Measurements from ENCODE around the gene CREB5.

Gene CREB5

GRCh38 chr7:28469562-28469961, 57.2 kb downstream of the CREB5 start:
- H3K9ac ChIP-seq (ENCODE audit: low read depth, low read length) = no peak overlapping the region
- H3K27me3 ChIP-seq (ENCODE audit: control insufficient read depth, insufficient read depth, low read length) = no peaks in the 10 kb centered on the region
- no peak overlapping the region for H3K4me3 ChIP-seq (ENCODE audit: low read depth, low read length)
- H3K36me3 ChIP-seq (ENCODE audit: control insufficient read depth, insufficient read depth, low read length) = no peaks in the 10 kb centered on the region
- H3K4me1 ChIP-seq (ENCODE audit: control insufficient read depth, insufficient read depth, low read length) = no peaks in the 10 kb centered on the region
- H3K9me3 ChIP-seq (ENCODE audit: control insufficient read depth, insufficient read depth, low read length) = no peaks in the 10 kb centered on the region

GRCh38 chr7:28470344-28470743, 58.0 kb downstream of the CREB5 start:
- H3K4me1 ChIP-seq (ENCODE audit: control insufficient read depth, insufficient read depth, low read length) = no peaks in the 10 kb centered on the region
- H3K9ac ChIP-seq (ENCODE audit: low read depth, low read length) = no peak overlapping the region
- no peaks in the 10 kb centered on the region for H3K9me3 ChIP-seq (ENCODE audit: control insufficient read depth, insufficient read depth, low read length)
- no peaks in the 10 kb centered on the region for H3K27me3 ChIP-seq (ENCODE audit: control insufficient read depth, insufficient read depth, low read length)
- H3K36me3 ChIP-seq (ENCODE audit: control insufficient read depth, insufficient read depth, low read length) = no peaks in the 10 kb centered on the region
- no peak overlapping the region for H3K4me3 ChIP-seq (ENCODE audit: low read depth, low read length)

- Histone ChIP-seq H3K27me3 (ENCODE audit: control insufficient read depth, insufficient read depth, low read length) (no peaks in the 10 kb centered on the region), H3K9me3 (ENCODE audit: control insufficient read depth, insufficient read depth, low read length) (no peaks in the 10 kb centered on the region)
Observed at GRCh38 chr7:28472332-28472731, 60.0 kb downstream of the CREB5 start.

GRCh38 chr7:28473571-28474281, 61.4 kb downstream of the CREB5 start:
- H3K9me3 ChIP-seq (ENCODE audit: control insufficient read depth, insufficient read depth, low read length) = no peaks in the 10 kb centered on the region
- no peaks in the 10 kb centered on the region for H3K27me3 ChIP-seq (ENCODE audit: control insufficient read depth, insufficient read depth, low read length)
- no peak overlapping the region for H3K9ac ChIP-seq (ENCODE audit: low read depth, low read length)
- no peaks in the 10 kb centered on the region for H3K4me1 ChIP-seq (ENCODE audit: control insufficient read depth, insufficient read depth, low read length)
- no peak overlapping the region for H3K4me3 ChIP-seq (ENCODE audit: low read depth, low read length)
- H3K36me3 ChIP-seq (ENCODE audit: control insufficient read depth, insufficient read depth, low read length) = no peaks in the 10 kb centered on the region

More at GRCh38 chr7:28472332-28472731, 60.0 kb downstream of the CREB5 start:
- no peak overlapping the region for H3K9ac ChIP-seq (ENCODE audit: low read depth, low read length)
- no peaks in the 10 kb centered on the region for H3K36me3 ChIP-seq (ENCODE audit: control insufficient read depth, insufficient read depth, low read length)
- H3K4me1 ChIP-seq (ENCODE audit: control insufficient read depth, insufficient read depth, low read length) = no peaks in the 10 kb centered on the region
- H3K4me3 ChIP-seq (ENCODE audit: low read depth, low read length) = no peak overlapping the region

- Histone ChIP-seq H3K9ac (ENCODE audit: low read depth, low read length) (no peak overlapping the region), H3K9me3 (ENCODE audit: control insufficient read depth, insufficient read depth, low read length) (no peaks in the 10 kb centered on the region), H3K4me3 (ENCODE audit: low read depth, low read length) (no peak overlapping the region), H3K4me1 (ENCODE audit: control insufficient read depth, insufficient read depth, low read length) (no peaks in the 10 kb centered on the region), H3K36me3 (ENCODE audit: control insufficient read depth, insufficient read depth, low read length) (no peaks in the 10 kb centered on the region), H3K27me3 (ENCODE audit: control insufficient read depth, insufficient read depth, low read length) (no peaks in the 10 kb centered on the region)
Observed at GRCh38 chr7:28474282-28474638, 61.9 kb downstream of the CREB5 start.

GRCh38 chr7:28474640-28475039, 62.3 kb downstream of the CREB5 start:
- Histone ChIP-seq H3K36me3 (ENCODE audit: control insufficient read depth, insufficient read depth, low read length) (no peaks in the 10 kb centered on the region), H3K9me3 (ENCODE audit: control insufficient read depth, insufficient read depth, low read length) (no peaks in the 10 kb centered on the region), H3K4me3 (ENCODE audit: low read depth, low read length) (no peak overlapping the region), H3K27me3 (ENCODE audit: control insufficient read depth, insufficient read depth, low read length) (no peaks in the 10 kb centered on the region), H3K9ac (ENCODE audit: low read depth, low read length) (no peak overlapping the region), H3K4me1 (ENCODE audit: control insufficient read depth, insufficient read depth, low read length) (no peaks in the 10 kb centered on the region)

- Histone ChIP-seq H3K4me1 (ENCODE audit: control insufficient read depth, insufficient read depth, low read length) (peaks cover 16% of the 10 kb centered on the region), H3K9me3 (ENCODE audit: control insufficient read depth, insufficient read depth, low read length) (no peaks in the 10 kb centered on the region), H3K9ac (ENCODE audit: low read depth, low read length) (no peak overlapping the region), H3K36me3 (ENCODE audit: control insufficient read depth, insufficient read depth, low read length) (no peaks in the 10 kb centered on the region), H3K4me3 (ENCODE audit: low read depth, low read length) (no peak overlapping the region), H3K27me3 (ENCODE audit: control insufficient read depth, insufficient read depth, low read length) (no peaks in the 10 kb centered on the region)
Observed at GRCh38 chr7:28477041-28477442, 64.7 kb downstream of the CREB5 start.

- Histone ChIP-seq H3K4me1 (ENCODE audit: control insufficient read depth, insufficient read depth, low read length) (peaks cover 29% of the 10 kb centered on the region), H3K9ac (ENCODE audit: low read depth, low read length) (no peak overlapping the region), H3K27me3 (ENCODE audit: control insufficient read depth, insufficient read depth, low read length) (no peaks in the 10 kb centered on the region), H3K4me3 (ENCODE audit: low read depth, low read length) (no peak overlapping the region), H3K9me3 (ENCODE audit: control insufficient read depth, insufficient read depth, low read length) (no peaks in the 10 kb centered on the region), H3K36me3 (ENCODE audit: control insufficient read depth, insufficient read depth, low read length) (no peaks in the 10 kb centered on the region)
Observed at GRCh38 chr7:28478656-28479055, 66.3 kb downstream of the CREB5 start.

- H3K4me1 ChIP-seq (ENCODE audit: control insufficient read depth, insufficient read depth, low read length) = peaks cover 29% of the 10 kb centered on the region
- no peaks in the 10 kb centered on the region for H3K27me3 ChIP-seq (ENCODE audit: control insufficient read depth, insufficient read depth, low read length)
- H3K9me3 ChIP-seq (ENCODE audit: control insufficient read depth, insufficient read depth, low read length) = no peaks in the 10 kb centered on the region
- no peak overlapping the region for H3K4me3 ChIP-seq (ENCODE audit: low read depth, low read length)
- H3K36me3 ChIP-seq (ENCODE audit: control insufficient read depth, insufficient read depth, low read length) = no peaks in the 10 kb centered on the region
- no peak overlapping the region for H3K9ac ChIP-seq (ENCODE audit: low read depth, low read length)
Observed at GRCh38 chr7:28479507-28479947, 67.2 kb downstream of the CREB5 start.

GRCh38 chr7:28480595-28480994, 68.3 kb downstream of the CREB5 start:
- H3K4me3 ChIP-seq (ENCODE audit: low read depth, low read length) = no peak overlapping the region
- H3K4me1 ChIP-seq (ENCODE audit: control insufficient read depth, insufficient read depth, low read length) = peaks cover 29% of the 10 kb centered on the region
- no peak overlapping the region for H3K9ac ChIP-seq (ENCODE audit: low read depth, low read length)
- H3K9me3 ChIP-seq (ENCODE audit: control insufficient read depth, insufficient read depth, low read length) = no peaks in the 10 kb centered on the region
- no peaks in the 10 kb centered on the region for H3K36me3 ChIP-seq (ENCODE audit: control insufficient read depth, insufficient read depth, low read length)
- H3K27me3 ChIP-seq (ENCODE audit: control insufficient read depth, insufficient read depth, low read length) = no peaks in the 10 kb centered on the region

- Histone ChIP-seq H3K27me3 (ENCODE audit: control insufficient read depth, insufficient read depth, low read length) (no peaks in the 10 kb centered on the region), H3K9me3 (ENCODE audit: control insufficient read depth, insufficient read depth, low read length) (no peaks in the 10 kb centered on the region), H3K9ac (ENCODE audit: low read depth, low read length) (no peak overlapping the region), H3K36me3 (ENCODE audit: control insufficient read depth, insufficient read depth, low read length) (no peaks in the 10 kb centered on the region), H3K4me1 (ENCODE audit: control insufficient read depth, insufficient read depth, low read length) (peaks cover 29% of the 10 kb centered on the region), H3K4me3 (ENCODE audit: low read depth, low read length) (no peak overlapping the region)
Observed at GRCh38 chr7:28481091-28481926, 69.0 kb downstream of the CREB5 start.

GRCh38 chr7:28483112-28483511, 70.8 kb downstream of the CREB5 start:
- H3K27me3 ChIP-seq (ENCODE audit: control insufficient read depth, insufficient read depth, low read length) = no peaks in the 10 kb centered on the region
- H3K9me3 ChIP-seq (ENCODE audit: control insufficient read depth, insufficient read depth, low read length) = no peaks in the 10 kb centered on the region
- no peak overlapping the region for H3K9ac ChIP-seq (ENCODE audit: low read depth, low read length)
- no peaks in the 10 kb centered on the region for H3K36me3 ChIP-seq (ENCODE audit: control insufficient read depth, insufficient read depth, low read length)
- H3K4me1 ChIP-seq (ENCODE audit: control insufficient read depth, insufficient read depth, low read length) = peaks cover 34% of the 10 kb centered on the region
- H3K4me3 ChIP-seq (ENCODE audit: low read depth, low read length) = no peak overlapping the region

Data from iPS-15b (cell line).